ENCODE measurements around the gene MARK2. TPM values are rescaled to one million over a fixed set of nuclear protein-coding genes. Genes with fewer than 3 reads are reported as not detected.

Gene MARK2
- polyA plus RNA-seq, 1 of the 3 experiments (the other 2 are of a cell fraction) = 18.8 TPM

- no peak overlapping the region for H3K9ac ChIP-seq
- H3K4me1 ChIP-seq (ENCODE audit: control insufficient read depth in 1 of 2, insufficient read depth in 2 of 2, low read depth in 1 of 2, low read length in 1 of 2) = peaks cover 16 to 34% of the 10 kb centered on the region in 2 experiments; a peak in 3 of 4 replicates
- POLR2A ChIA-PET = no interaction called here
- 89% methylated on average over 5 of the region's 5 CpGs for WGBS (ENCODE audit: low lambda C conversion rate)
- no peaks in the 10 kb centered on the region for H3K27me3 ChIP-seq (ENCODE audit: insufficient read depth)
- H3K4me2 ChIP-seq = no peak overlapping the region
- H3K9me2 ChIP-seq = no peaks in the 10 kb centered on the region
- no peak overlapping the region for H2AFZ ChIP-seq (ENCODE audit: low read depth)
- TF ChIP-seq MEF2A (IDR thresholded peaks at IDR 0.05; ENCODE audit: borderline replicate concordance, low read depth) (no peak), FOXJ3 (CRISPR knock-in tag; IDR thresholded peaks at IDR 0.05) (no peak), REST (IDR thresholded peaks at IDR 0.05; ENCODE audit: low read depth, low read length) (no peak), TAF1 (IDR thresholded peaks at IDR 0.05; ENCODE audit: borderline replicate concordance, low read depth, low read length) (no peak), GABPA (IDR thresholded peaks at IDR 0.05; ENCODE audit: low read depth) (no peak), RFX5 (IDR thresholded peaks at IDR 0.05; ENCODE audit: low read length) (no peak), EP300 (IDR thresholded peaks at IDR 0.05; ENCODE audit: borderline replicate concordance in 1 of 2, low read depth in 1 of 2, low read length in 1 of 2) (no peak), SIN3A (IDR thresholded peaks at IDR 0.05; ENCODE audit: borderline replicate concordance, low read depth, low read length) (no peak), USF1 (IDR thresholded peaks at IDR 0.05; ENCODE audit: borderline replicate concordance, low read depth) (no peak), PBX3 (IDR thresholded peaks at IDR 0.05) (no peak), POLR2AphosphoS5 (IDR thresholded peaks at IDR 0.05; ENCODE audit: low read depth, low read length) (no peak), EZH2phosphoT487 (IDR thresholded peaks at IDR 0.05; ENCODE audit: borderline replicate concordance, low read depth) (no peak), CHD2 (IDR thresholded peaks at IDR 0.05; ENCODE audit: low read length, partially characterized antibody) (no peak), MAX (IDR thresholded peaks at IDR 0.05; ENCODE audit: low read depth) (no peak), FOSL2 (IDR thresholded peaks at IDR 0.05; ENCODE audit: borderline replicate concordance, low read depth) (no peak), GATA2 (CRISPR knock-in tag; IDR thresholded peaks at IDR 0.05) (no peak), RCOR1 (IDR thresholded peaks at IDR 0.05; ENCODE audit: low read length) (no peak), CTCF (IDR thresholded peaks at IDR 0.05) (no peak), IRF3 (IDR thresholded peaks at IDR 0.05; ENCODE audit: low read depth, low read length) (no peak), MXI1 (IDR thresholded peaks at IDR 0.05; ENCODE audit: low read depth, low read length) (no peak)
- no peak overlapping the region for H3K4me3 ChIP-seq (ENCODE audit: low read depth in 2 of 2, low read length in 1 of 2)
- H3K79me2 ChIP-seq (ENCODE audit: insufficient read depth) = peaks cover 76% of the 10 kb centered on the region
- CTCF ChIA-PET = interaction anchor here (0.8 to 2.3 kb wide), 6 partner anchors 10 to 72 kb away, joined by 3 to 13 read pairs (median 6); no protein-coding TSS in a partner anchor
- no peaks in the 10 kb centered on the region for H3K9me3 ChIP-seq
- no peak overlapping the region for H3K27ac ChIP-seq (ENCODE audit: low read depth in 2 of 2, low read length in 1 of 2)
- H3F3A ChIP-seq (replicated peaks; ENCODE audit: insufficient read depth) = no peaks in the 10 kb centered on the region
- no peaks in the 10 kb centered on the region for H3K36me3 ChIP-seq (replicated peaks in 1 of 2; ENCODE audit: control insufficient read depth in 1 of 2, insufficient read depth in 2 of 2, low read length in 1 of 2)
- H4K20me1 ChIP-seq (ENCODE audit: insufficient read depth) = peaks cover 83% of the 10 kb centered on the region
- DNase-seq = no peak
These were observed 34.4 kb downstream of the MARK2 start for GRCh38 chr11:63873311-63873710.

All from SK-N-SH (cell line).